ENCODE data around the gene APPL2. TPM values are rescaled to one million over a fixed set of nuclear protein-coding genes. Genes with fewer than 3 reads are reported as not detected.

Gene APPL2
- total RNA-seq, 2 donors from 2014 or later, result 13.1 to 30.3 TPM

GRCh38 chr12:105222284-105222655, 13.7 kb downstream of the APPL2 start:
- Histone ChIP-seq H3K27me3 (no peaks in the 10 kb centered on the region), H3K4me3 (no peak overlapping the region), H3K9me3 (no peaks in the 10 kb centered on the region), H3K36me3 (peaks cover 14% of the 10 kb centered on the region), H3K27ac (peak overlapping the region in 1 of 2 donors; percentile 8), H3K4me1 (peaks cover 3 to 83% of the 10 kb centered on the region in 2 donors)
- DNase-seq (ENCODE audit: low spot score), result no peak
- no peak for TF ChIP-seq CTCF (IDR thresholded peaks at IDR 0.05)

GRCh38 chr12:105221583-105222283, 14.2 kb downstream of the APPL2 start:
- no peak for TF ChIP-seq CTCF (IDR thresholded peaks at IDR 0.05)
- no peak for DNase-seq (ENCODE audit: low spot score)
- H3K36me3 ChIP-seq, result peaks cover 20% of the 10 kb centered on the region
- no peaks in the 10 kb centered on the region for H3K9me3 ChIP-seq
- no peak overlapping the region for H3K4me3 ChIP-seq
- peaks cover 2 to 82% of the 10 kb centered on the region in 2 donors for H3K4me1 ChIP-seq
- peak overlapping the region in 1 of 2 donors; percentile 8 for H3K27ac ChIP-seq
- no peaks in the 10 kb centered on the region for H3K27me3 ChIP-seq

GRCh38 chr12:105220929-105221290, 15.1 kb downstream of the APPL2 start:
- Histone ChIP-seq H3K36me3 (peaks cover 28% of the 10 kb centered on the region), H3K27me3 (no peaks in the 10 kb centered on the region), H3K9me3 (no peaks in the 10 kb centered on the region), H3K27ac (no peak overlapping the region), H3K4me1 (peaks cover 0 to 74% of the 10 kb centered on the region in 2 donors), H3K4me3 (no peak overlapping the region)
- DNase-seq (ENCODE audit: low spot score), result no peak
- TF ChIP-seq CTCF (IDR thresholded peaks at IDR 0.05), result no peak

- H3K9me3 ChIP-seq, result no peaks in the 10 kb centered on the region
- H3K4me3 ChIP-seq, result no peak overlapping the region
- H3K27me3 ChIP-seq, result no peaks in the 10 kb centered on the region
- DNase-seq (ENCODE audit: low spot score), result no peak
- H3K27ac ChIP-seq, result peak overlapping the region in 1 of 2 donors; percentile 61
- peaks cover 33% of the 10 kb centered on the region for H3K36me3 ChIP-seq
- no peak for TF ChIP-seq CTCF (IDR thresholded peaks at IDR 0.05)
- peaks cover 0 to 68% of the 10 kb centered on the region in 2 donors for H3K4me1 ChIP-seq
These were observed 15.6 kb downstream of the APPL2 start for GRCh38 chr12:105220150-105220928.

- peaks cover 0 to 66% of the 10 kb centered on the region in 2 donors for H3K4me1 ChIP-seq
- DNase-seq (ENCODE audit: low spot score), result no peak
- TF ChIP-seq CTCF (IDR thresholded peaks at IDR 0.05), result no peak
These were observed 16.5 kb downstream of the APPL2 start for GRCh38 chr12:105219261-105220028.

More at GRCh38 chr12:105219261-105220028, 16.5 kb downstream of the APPL2 start:
- H3K9me3 ChIP-seq, result no peaks in the 10 kb centered on the region
- H3K4me3 ChIP-seq, result no peak overlapping the region
- peaks cover 40% of the 10 kb centered on the region for H3K36me3 ChIP-seq
- no peaks in the 10 kb centered on the region for H3K27me3 ChIP-seq
- H3K27ac ChIP-seq, result peak overlapping the region; percentile 58 to 61
